Neuronal stem cell (in vitro differentiated cells): ENCODE measurements around the gene GRIN2A.

ENCODE experiments used
- DNase-seq: peaks from one replicate; pipeline ENCODE4 v3.0.0-alpha.2; 2013; ENCODE audit warnings: low spot score
- H2AFZ ChIP-seq: one replicate; pipeline ENCODE4 v1.6.1; 2013; ENCODE audit warnings: mild to moderate bottlenecking, low read length, inconsistent platforms
- H2AK5ac ChIP-seq: 2 replicates; pipeline ENCODE4 v1.6.1; 2013; ENCODE audit warnings: low read depth, mild to moderate bottlenecking, inconsistent platforms, low read length, moderate library complexity, mixed read lengths
- H2BK120ac ChIP-seq: 2 replicates; pipeline ENCODE4 v1.6.1; 2013; ENCODE audit warnings: low read depth, mild to moderate bottlenecking, inconsistent platforms, low read length, moderate library complexity, mixed read lengths
- H2BK12ac ChIP-seq: one replicate; pipeline ENCODE4 v1.6.1; 2013; ENCODE audit warnings: low read length, inconsistent platforms
- H2BK15ac ChIP-seq: 2 replicates; pipeline ENCODE4 v1.6.1; 2013; ENCODE audit warnings: mild to moderate bottlenecking, low read length, inconsistent platforms, mixed read lengths
- H2BK5ac ChIP-seq: one replicate; pipeline ENCODE4 v1.6.1; 2013; ENCODE audit warnings: inconsistent platforms, mild to moderate bottlenecking, low read length, moderate library complexity
- H3K14ac ChIP-seq: one replicate; pipeline ENCODE4 v1.6.1; 2013; ENCODE audit warnings: low read length, inconsistent platforms
- H3K18ac ChIP-seq: 2 replicates; pipeline ENCODE4 v1.6.1; 2013; ENCODE audit warnings: low read length, inconsistent platforms
- H3K23ac ChIP-seq: 2 replicates; pipeline ENCODE4 v1.6.1; 2013; ENCODE audit warnings: low read depth, mild to moderate bottlenecking, mixed read lengths, low read length, inconsistent platforms; ENCODE audit not compliant: poor library complexity
- H3K27ac ChIP-seq: replicated peaks from 3 replicates; pipeline ENCODE4 v1.5.1; 2013; ENCODE audit warnings: low read length, inconsistent platforms
- H3K27me3 ChIP-seq, 3 experiments: 2 replicates each; pipeline ENCODE4 v1.6.1; 2013; ENCODE audit warnings: low read length in 3 of 3, mild to moderate bottlenecking in 2 of 3, inconsistent platforms in 1 of 3, low read depth in 1 of 3, mixed read lengths in 1 of 3, moderate library complexity in 1 of 3; ENCODE audit not compliant: control insufficient read depth in 3 of 3, insufficient read depth in 3 of 3
- H3K36me3 ChIP-seq, 2 donors: replicated peaks in 1 of 2; 2 replicates each; pipeline ENCODE4 v1.6.1; 2013; ENCODE audit warnings: low read length in 2 of 2; ENCODE audit not compliant: control insufficient read depth in 2 of 2, insufficient read depth in 2 of 2
- H3K4ac ChIP-seq: 2 replicates; pipeline ENCODE4 v1.6.1; 2013; ENCODE audit warnings: inconsistent platforms, mild to moderate bottlenecking, low read length, moderate library complexity
- H3K4me1 ChIP-seq, 2 donors: 1 replicate in 1 of 2; 2 replicates in 1 of 2; pipeline ENCODE4 v1.6.1; 2013; ENCODE audit warnings: low read length in 2 of 2, low read depth in 1 of 2; ENCODE audit not compliant: control insufficient read depth in 2 of 2, insufficient read depth in 1 of 2
- H3K4me2 ChIP-seq: one replicate; pipeline ENCODE4 v1.6.1; 2013; ENCODE audit warnings: mild to moderate bottlenecking, low read length, inconsistent platforms; ENCODE audit not compliant: insufficient read depth, poor library complexity, severe bottlenecking
- H3K4me3 ChIP-seq, 2 donors: 2 replicates each; pipeline ENCODE4 v1.5.1; 2013; ENCODE audit warnings: low read length in 2 of 2, mild to moderate bottlenecking in 2 of 2, inconsistent platforms in 1 of 2, moderate library complexity in 1 of 2
- H3K79me1 ChIP-seq: one replicate; pipeline ENCODE4 v1.6.1; 2013; ENCODE audit warnings: low read depth, mild to moderate bottlenecking, inconsistent platforms, low read length, moderate library complexity
- H3K9ac ChIP-seq: one replicate; pipeline ENCODE4 v1.6.1; 2013; ENCODE audit warnings: mild to moderate bottlenecking, low read depth, low read length, inconsistent platforms; ENCODE audit not compliant: poor library complexity
- H3K9me3 ChIP-seq, 2 donors: replicated peaks in 1 of 2; 2 replicates each; pipeline versions ENCODE3 to v1.6.1; 2013; ENCODE audit warnings: low read length in 2 of 2, mild to moderate bottlenecking in 2 of 2, inconsistent platforms in 1 of 2, low read depth in 1 of 2, mixed read lengths in 1 of 2, moderate library complexity in 1 of 2; ENCODE audit not compliant: control insufficient read depth in 2 of 2, insufficient read depth in 1 of 2
- H4K8ac ChIP-seq: one replicate; pipeline ENCODE4 v1.6.1; 2013; ENCODE audit warnings: low read depth, mild to moderate bottlenecking, inconsistent platforms, low read length, moderate library complexity
- H4K91ac ChIP-seq: one replicate; pipeline ENCODE4 v1.6.1; 2013; ENCODE audit warnings: low read length, low read depth, mild to moderate bottlenecking, inconsistent platforms; ENCODE audit not compliant: poor library complexity
- WGBS, 2 donors: extraction: QIAGEN DNeasy Blood & Tissue Kit; methylation state at CpG; one replicate each; pipeline ENCODE4 v1.1.7; 2013; ENCODE audit warnings: missing lambda C conversion rate in 2 of 2, mixed read lengths in 1 of 2; ENCODE audit not compliant: insufficient read length in 2 of 2, insufficient replicate concordance in 1 of 2; ENCODE audit errors: extremely low coverage in 2 of 2; 5-methylcytosine and 5-hydroxymethylcytosine counted together

Gene GRIN2A

DNA sequence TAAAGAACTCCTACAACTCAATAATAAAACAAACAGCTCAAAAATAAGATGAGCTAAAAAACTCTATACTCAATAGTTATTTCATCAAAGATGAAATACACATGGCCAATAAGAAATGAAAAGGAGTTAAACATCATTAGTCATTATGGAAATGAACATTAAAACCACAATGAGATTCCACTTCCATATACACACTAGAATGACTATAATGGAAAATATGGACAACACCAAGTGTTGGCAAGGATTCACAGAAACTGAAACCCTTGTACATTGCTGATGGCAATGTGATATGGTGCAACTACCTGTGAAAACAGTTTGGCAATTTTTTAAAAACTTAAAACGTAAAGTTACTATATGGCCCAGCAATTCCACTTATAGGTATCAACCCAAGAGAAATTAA, 91.4 kb downstream of the GRIN2A start:
- H2BK15ac ChIP-seq = no peak overlapping the region
- no peak for DNase-seq
- H2BK5ac ChIP-seq = no peak overlapping the region
- no peak overlapping the region for H2AFZ ChIP-seq
- no peaks in the 10 kb centered on the region for H3K27me3 ChIP-seq
- no peak overlapping the region for H3K23ac ChIP-seq
- H4K91ac ChIP-seq = no peak overlapping the region
- no peak overlapping the region for H4K8ac ChIP-seq
- H3K14ac ChIP-seq = no peak overlapping the region
- H3K18ac ChIP-seq = no peak overlapping the region
- no peak overlapping the region for H2BK12ac ChIP-seq
- H3K4ac ChIP-seq = no peak overlapping the region
- H3K4me1 ChIP-seq = peaks cover 0 to 2% of the 10 kb centered on the region in 2 donors
- H3K79me1 ChIP-seq = no peaks in the 10 kb centered on the region
- no peak overlapping the region for H3K27ac ChIP-seq
- H2AK5ac ChIP-seq = no peak overlapping the region
- H3K4me2 ChIP-seq = no peak overlapping the region
- no peak overlapping the region for H3K9ac ChIP-seq
- no peak overlapping the region for H2BK120ac ChIP-seq
- H3K9me3 ChIP-seq = no peaks in the 10 kb centered on the region
- H3K36me3 ChIP-seq = no peaks in the 10 kb centered on the region
- WGBS, 2 donors = no CpG with 5 or more reads among the region's 1 CpG
- H3K4me3 ChIP-seq = no peak overlapping the region

DNA sequence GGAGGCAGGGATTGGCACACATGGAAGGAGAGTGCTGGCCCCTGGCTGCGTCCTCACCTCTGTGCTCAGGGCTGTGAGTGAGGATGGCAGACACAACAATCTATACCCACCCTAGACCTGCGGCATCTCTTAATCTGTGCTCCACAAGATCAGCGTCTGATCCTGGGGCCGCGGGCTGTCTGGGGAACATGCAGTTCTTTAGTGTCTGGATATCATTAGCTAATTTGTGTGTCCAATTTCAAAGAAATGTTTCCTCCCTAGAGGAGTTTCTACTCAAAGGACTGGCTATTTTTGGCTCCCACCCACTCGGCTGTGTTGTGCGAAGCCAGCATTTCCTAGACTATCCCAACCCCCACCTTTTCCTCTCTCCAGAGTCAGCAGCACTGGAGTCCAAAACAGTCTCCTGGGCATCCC, 93.8 kb downstream of the GRIN2A start:
- H3K23ac ChIP-seq = no peak overlapping the region
- no peak overlapping the region for H3K27ac ChIP-seq
- H3K18ac ChIP-seq = no peak overlapping the region
- H3K36me3 ChIP-seq = no peaks in the 10 kb centered on the region
- no peaks in the 10 kb centered on the region for H3K27me3 ChIP-seq
- no peak overlapping the region for H2AK5ac ChIP-seq
- H2AFZ ChIP-seq = no peak overlapping the region
- no CpG with 5 or more reads among the region's 7 CpGs for WGBS, 2 donors
- H2BK5ac ChIP-seq = no peak overlapping the region
- H2BK12ac ChIP-seq = no peak overlapping the region
- peaks cover 0 to 2% of the 10 kb centered on the region in 2 donors for H3K4me1 ChIP-seq
- DNase-seq = no peak
- H3K79me1 ChIP-seq = no peaks in the 10 kb centered on the region
- no peak overlapping the region for H3K9ac ChIP-seq
- no peaks in the 10 kb centered on the region for H3K9me3 ChIP-seq
- no peak overlapping the region for H2BK15ac ChIP-seq
- H2BK120ac ChIP-seq = no peak overlapping the region
- no peak overlapping the region for H3K14ac ChIP-seq
- H3K4me2 ChIP-seq = no peak overlapping the region
- H4K8ac ChIP-seq = no peak overlapping the region
- H3K4me3 ChIP-seq = no peak overlapping the region
- H4K91ac ChIP-seq = no peak overlapping the region
- no peak overlapping the region for H3K4ac ChIP-seq

DNA sequence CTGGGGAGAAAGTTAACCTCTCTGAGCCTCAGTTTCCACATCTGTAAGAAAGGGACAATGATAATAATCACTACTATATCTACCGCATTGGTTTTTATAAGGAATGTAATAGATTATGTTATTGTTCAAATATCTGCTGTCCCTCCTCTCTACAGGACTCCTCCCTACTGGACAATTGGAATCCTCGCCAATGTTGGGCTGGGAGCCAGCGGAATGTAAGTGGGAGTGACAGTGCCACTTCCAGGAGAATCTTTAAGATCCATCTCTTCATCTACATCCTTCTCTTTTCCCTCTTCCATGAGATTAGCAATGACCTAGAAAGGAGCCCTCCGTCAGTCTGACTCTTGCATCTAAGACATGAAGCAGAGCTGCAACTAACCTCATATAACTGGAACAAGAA, 95.1 kb downstream of the GRIN2A start:
- Histone ChIP-seq H2AFZ (no peak overlapping the region), H3K27ac (no peak overlapping the region), H2BK5ac (no peak overlapping the region), H2AK5ac (no peak overlapping the region), H4K8ac (no peak overlapping the region), H3K36me3 (no peaks in the 10 kb centered on the region), H2BK120ac (no peak overlapping the region), H3K4me3 (no peak overlapping the region), H3K4me2 (no peak overlapping the region), H3K4me1 (peaks cover 0 to 2% of the 10 kb centered on the region in 2 donors), H2BK12ac (no peak overlapping the region), H2BK15ac (no peak overlapping the region), H3K23ac (no peak overlapping the region), H3K9me3 (no peaks in the 10 kb centered on the region), H3K4ac (no peak overlapping the region), H4K91ac (no peak overlapping the region), H3K9ac (no peak overlapping the region), H3K18ac (no peak overlapping the region), H3K14ac (no peak overlapping the region), H3K79me1 (no peaks in the 10 kb centered on the region), H3K27me3 (no peaks in the 10 kb centered on the region)
- no CpG with 5 or more reads among the region's 4 CpGs for WGBS, 2 donors
- DNase-seq = no peak

DNA sequence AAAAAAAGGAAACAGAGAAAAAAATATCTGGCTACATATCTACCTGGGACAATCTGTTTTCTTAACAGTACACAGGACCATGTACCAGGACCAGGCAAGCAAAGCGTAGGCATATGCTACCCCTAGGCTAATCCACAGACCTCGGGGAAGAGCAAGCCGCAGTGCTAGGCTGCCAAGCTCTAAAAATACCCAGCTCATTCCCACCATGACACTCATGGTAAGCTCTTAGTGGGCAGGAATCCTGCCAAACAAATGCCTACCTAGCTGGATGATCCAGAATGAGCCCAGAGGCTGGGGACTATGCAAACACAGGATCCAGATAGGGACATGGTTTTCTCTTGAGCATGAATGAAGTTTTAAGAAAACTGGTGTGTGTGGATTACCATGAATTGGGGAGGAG, 95.6 kb downstream of the GRIN2A start:
- H3K23ac ChIP-seq = no peak overlapping the region
- DNase-seq = no peak
- H3K18ac ChIP-seq = no peak overlapping the region
- no peak overlapping the region for H3K4me3 ChIP-seq
- no CpG with 5 or more reads among the region's 3 CpGs for WGBS, 2 donors
- H2AFZ ChIP-seq = no peak overlapping the region
- no peaks in the 10 kb centered on the region for H3K79me1 ChIP-seq
- no peak overlapping the region for H2BK120ac ChIP-seq
- no peaks in the 10 kb centered on the region for H3K36me3 ChIP-seq
- H3K14ac ChIP-seq = no peak overlapping the region
- no peaks in the 10 kb centered on the region for H3K9me3 ChIP-seq
- H2BK5ac ChIP-seq = no peak overlapping the region
- H3K27ac ChIP-seq = no peak overlapping the region
- H4K91ac ChIP-seq = no peak overlapping the region
- no peak overlapping the region for H2BK12ac ChIP-seq
- no peak overlapping the region for H3K9ac ChIP-seq
- H3K4me1 ChIP-seq = peaks cover 0 to 2% of the 10 kb centered on the region in 2 donors
- H2AK5ac ChIP-seq = no peak overlapping the region
- no peaks in the 10 kb centered on the region for H3K27me3 ChIP-seq
- no peak overlapping the region for H3K4ac ChIP-seq
- no peak overlapping the region for H3K4me2 ChIP-seq
- no peak overlapping the region for H4K8ac ChIP-seq
- no peak overlapping the region for H2BK15ac ChIP-seq
